Sigmoid colon (tissue), 7 donors: ENCODE measurements around the gene OR4D5. TPM values are rescaled to one million over a fixed set of nuclear protein-coding genes. Genes with fewer than 3 reads are reported as not detected.

Source experiments
- DNase-seq: peaks from one replicate; pipeline ENCODE4 v3.0.0-alpha.2; 2019
- H3K27ac ChIP-seq, 4 donors: fragments of 200-600 bp; sonication (generic); one replicate each; pipeline ENCODE4 v1.5.1; 2016 to 2019; ENCODE audit warnings: mild to moderate bottlenecking in 1 of 4
- H3K27me3 ChIP-seq, 3 donors: fragments of 200-600 bp; sonication (generic); one replicate each; pipeline ENCODE4 v1.5.1; 2019; ENCODE audit warnings: mild to moderate bottlenecking in 1 of 3
- H3K36me3 ChIP-seq, 4 donors: fragments of 200-600 bp; sonication (generic); one replicate each; pipeline ENCODE4 v1.5.1; 2016 to 2019
- H3K4me1 ChIP-seq, 4 donors: fragments of 200-600 bp; sonication (generic); one replicate each; pipeline ENCODE4 v1.5.1; 2017 to 2019
- H3K4me3 ChIP-seq, 4 donors: fragments of 200-600 bp; sonication (generic); one replicate each; pipeline ENCODE4 v1.5.1; 2017 to 2019; ENCODE audit warnings: mild to moderate bottlenecking in 2 of 4, moderate library complexity in 1 of 4
- H3K9me3 ChIP-seq, 4 donors: fragments of 200-600 bp in 3 of 4; sonication (generic) in 3 of 4; one replicate each; pipeline versions ENCODE4 v1.5.1 to v1.6.1; 2013 to 2019
- EP300 ChIP-seq, 4 donors: sonication (generic); formaldehyde crosslinking; IDR thresholded peaks; one replicate each; pipeline ENCODE4 v1.6.1; 2017; ENCODE audit warnings: antibody characterized with exemption in 4 of 4
- POLR2A ChIP-seq, 2 donors: fragments of 450-650 bp; IDR thresholded peaks; one replicate each; pipeline ENCODE4 v1.6.1; 2016; ENCODE audit warnings: antibody characterized with exemption in 2 of 2, mild to moderate bottlenecking in 2 of 2, moderate library complexity in 2 of 2
- POLR2AphosphoS5 ChIP-seq, 4 donors: sonication (generic); formaldehyde crosslinking; IDR thresholded peaks; one replicate each; pipeline ENCODE4 v1.6.1; 2017; ENCODE audit warnings: antibody characterized with exemption in 4 of 4
- WGBS, 2 donors: extraction: QIAGEN DNeasy Blood & Tissue Kit; methylation state at CpG; one replicate each; pipeline ENCODE4 v1.1.7; 2013; 5-methylcytosine and 5-hydroxymethylcytosine counted together
- intact Hi-C: fragments of 100-400 bp; cut with DNase I; formaldehyde crosslinking; loops from one replicate; pipeline ENCODE4 v1.15.1; 2023
- polyA plus RNA-seq, 3 donors: library from polyadenylated mRNA; stranded (reverse); fragments of 200-250 nt; gene quantifications; one replicate each; pipeline ENCODE4 v1.2.3, GENCODE V29; 2013
- total RNA-seq, 4 donors: library from RNA; depleted of rRNA; stranded (reverse); fragments of >200 nt; gene quantifications; one replicate each; pipeline ENCODE4 v1.1.0, GENCODE V29; 2016
- TF ChIP-seq, protein P1 (sequence below), 4 experiments: fragments of 450-650 bp in 3 of 4; fragments of 200-600 bp in 1 of 4; IDR thresholded peaks; one replicate each; pipeline ENCODE4 v1.5.1; 2016 to 2019; ENCODE audit warnings: antibody characterized with exemption in 4 of 4, mild to moderate bottlenecking in 3 of 4, moderate library complexity in 2 of 4
- donor health status: healthy with polysubstance abuse.
- donor health status: Bipolar disorder and iron deficiency.
- donor health status: healthy.

Gene OR4D5
- total and polyA plus RNA-seq, 7 donors: not detected

DNA sequence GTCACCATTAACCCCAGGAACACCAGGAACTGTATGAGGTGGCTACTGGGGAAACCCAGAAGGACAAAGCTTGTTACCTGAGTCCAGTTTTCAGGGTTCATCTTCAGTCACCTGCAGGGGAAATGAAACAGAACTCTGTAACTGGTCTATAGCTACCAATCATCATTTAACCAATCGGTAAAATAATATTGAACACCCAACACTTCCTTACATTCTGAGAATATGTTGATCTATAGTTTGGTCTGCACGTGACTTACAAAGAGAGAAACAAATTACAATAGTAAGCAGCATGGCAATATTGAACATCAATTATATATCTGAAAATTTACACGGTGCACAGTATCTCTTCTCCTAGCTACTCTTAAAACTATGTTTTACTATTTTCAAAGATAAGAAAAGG is 4.3 kb downstream of the OR4D5 start, which contains the start of gene OR6T1:
Gene OR6T1, minus strand, starts transcription at position 101 of the 400 bp plus-strand sequence. Its CDS starts 0 bp downstream, at position 101.
- intact Hi-C loops: no loop called here

DNA sequence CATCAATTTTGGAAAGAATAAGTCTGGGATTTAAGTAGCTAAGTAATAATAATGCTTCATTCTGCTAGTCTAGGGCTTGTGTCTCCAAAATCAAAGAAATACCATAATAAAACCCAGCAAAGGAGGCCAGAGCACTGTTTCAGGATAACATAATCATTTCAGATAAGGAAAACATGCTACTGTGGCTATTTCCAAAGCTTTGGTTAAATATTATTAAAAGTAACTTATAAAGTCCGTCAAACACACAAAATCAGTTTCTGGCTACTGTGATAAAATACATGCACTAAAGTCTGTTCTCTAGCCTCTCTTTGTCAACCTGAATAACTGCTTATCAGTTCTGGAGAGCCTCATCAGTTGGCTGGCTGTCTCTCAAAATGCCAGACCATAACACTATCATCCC is 5.7 kb downstream of the OR4D5 start:
- intact Hi-C loops: no loop called here
- H3K4me1 ChIP-seq: no peaks in the 10 kb centered on the region
- H3K9me3 ChIP-seq: no peaks in the 10 kb centered on the region
- H3K27me3 ChIP-seq: no peaks in the 10 kb centered on the region
- 21 to 54% methylated on average over 1 of the region's 1 CpG for WGBS, 2 donors
- TF ChIP-seq POLR2A (IDR thresholded peaks at IDR 0.05): no peak
- no peak for TF ChIP-seq EP300 (IDR thresholded peaks at IDR 0.05)
- TF ChIP-seq POLR2AphosphoS5 (IDR thresholded peaks at IDR 0.05): no peak
- TF ChIP-seq, protein P1, sequence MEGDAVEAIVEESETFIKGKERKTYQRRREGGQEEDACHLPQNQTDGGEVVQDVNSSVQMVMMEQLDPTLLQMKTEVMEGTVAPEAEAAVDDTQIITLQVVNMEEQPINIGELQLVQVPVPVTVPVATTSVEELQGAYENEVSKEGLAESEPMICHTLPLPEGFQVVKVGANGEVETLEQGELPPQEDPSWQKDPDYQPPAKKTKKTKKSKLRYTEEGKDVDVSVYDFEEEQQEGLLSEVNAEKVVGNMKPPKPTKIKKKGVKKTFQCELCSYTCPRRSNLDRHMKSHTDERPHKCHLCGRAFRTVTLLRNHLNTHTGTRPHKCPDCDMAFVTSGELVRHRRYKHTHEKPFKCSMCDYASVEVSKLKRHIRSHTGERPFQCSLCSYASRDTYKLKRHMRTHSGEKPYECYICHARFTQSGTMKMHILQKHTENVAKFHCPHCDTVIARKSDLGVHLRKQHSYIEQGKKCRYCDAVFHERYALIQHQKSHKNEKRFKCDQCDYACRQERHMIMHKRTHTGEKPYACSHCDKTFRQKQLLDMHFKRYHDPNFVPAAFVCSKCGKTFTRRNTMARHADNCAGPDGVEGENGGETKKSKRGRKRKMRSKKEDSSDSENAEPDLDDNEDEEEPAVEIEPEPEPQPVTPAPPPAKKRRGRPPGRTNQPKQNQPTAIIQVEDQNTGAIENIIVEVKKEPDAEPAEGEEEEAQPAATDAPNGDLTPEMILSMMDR (IDR thresholded peaks at IDR 0.05): no peak
- no peaks in the 10 kb centered on the region for H3K36me3 ChIP-seq
- H3K27ac ChIP-seq: no peak overlapping the region
- H3K4me3 ChIP-seq: no peak overlapping the region
- no peak for DNase-seq

More for the DNA sequence above, 4.3 kb downstream of the OR4D5 start, which contains the start of gene OR6T1:
- no peaks in the 10 kb centered on the region for H3K9me3 ChIP-seq
- TF ChIP-seq EP300 (IDR thresholded peaks at IDR 0.05) (no peak), POLR2A (IDR thresholded peaks at IDR 0.05) (no peak), POLR2AphosphoS5 (IDR thresholded peaks at IDR 0.05) (no peak)
- TF ChIP-seq, protein P1 (IDR thresholded peaks at IDR 0.05): no peak
- H3K4me1 ChIP-seq: no peaks in the 10 kb centered on the region
- no peak within 1 kb of the TSS for H3K4me3 ChIP-seq
- no peaks in the 10 kb centered on the region for H3K27me3 ChIP-seq
- WGBS, 2 donors: 92% methylated on average over 3 of the region's 3 CpGs
- no peak for DNase-seq
- H3K27ac ChIP-seq: no peak within 1 kb of the TSS
- H3K36me3 ChIP-seq: no peaks in the 10 kb centered on the region

DNA sequence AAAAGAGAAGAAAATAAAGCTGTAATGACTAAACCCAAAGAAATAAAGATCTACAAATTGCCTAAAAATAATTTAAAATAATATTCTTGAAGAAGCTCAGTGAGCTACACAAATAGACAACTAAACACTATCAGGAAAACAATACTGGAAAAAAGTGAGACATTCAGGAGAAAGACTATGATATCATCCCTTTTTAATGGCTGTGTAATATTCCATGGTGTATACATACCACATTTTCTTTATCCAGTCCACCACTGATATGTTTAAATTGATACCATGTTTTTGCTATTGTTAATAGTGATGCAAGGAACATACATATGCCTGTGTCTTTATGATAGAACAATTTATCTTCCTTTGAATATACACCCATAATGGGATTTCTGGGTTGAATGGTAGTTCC is 17.3 kb downstream of the OR4D5 start:
- no peak overlapping the region for H3K27ac ChIP-seq
- H3K4me3 ChIP-seq: no peak overlapping the region
- TF ChIP-seq EP300 (IDR thresholded peaks at IDR 0.05) (no peak), POLR2AphosphoS5 (IDR thresholded peaks at IDR 0.05) (no peak), POLR2A (IDR thresholded peaks at IDR 0.05) (no peak)
- TF ChIP-seq, protein P1 (IDR thresholded peaks at IDR 0.05): no peak
- no peaks in the 10 kb centered on the region for H3K4me1 ChIP-seq
- intact Hi-C loops: no loop called here
- DNase-seq: no peak
- no peaks in the 10 kb centered on the region for H3K36me3 ChIP-seq
- no peaks in the 10 kb centered on the region for H3K9me3 ChIP-seq
- H3K27me3 ChIP-seq: no peaks in the 10 kb centered on the region

DNA sequence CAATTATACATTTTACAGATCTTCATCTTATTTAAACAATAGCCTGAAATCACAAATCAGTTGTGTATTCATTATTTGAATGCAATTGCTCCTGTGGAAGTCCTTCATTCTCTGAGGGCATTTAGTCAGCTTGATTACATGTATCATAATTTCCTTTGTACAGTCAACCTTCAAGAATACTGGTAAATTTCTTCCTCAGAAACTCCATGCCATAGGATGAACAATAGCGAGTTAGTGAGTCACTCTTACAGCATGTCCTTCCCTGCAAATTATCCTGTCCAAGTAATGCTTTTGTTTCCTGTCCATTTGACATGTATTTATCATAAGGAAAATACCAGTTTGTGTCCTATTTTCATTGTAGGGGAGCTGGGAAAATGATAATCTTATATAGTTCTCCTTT is 34.4 kb downstream of the OR4D5 start:
- Histone ChIP-seq H3K36me3 (no peaks in the 10 kb centered on the region), H3K27ac (no peak overlapping the region), H3K4me3 (no peak overlapping the region), H3K4me1 (no peaks in the 10 kb centered on the region), H3K27me3 (no peaks in the 10 kb centered on the region), H3K9me3 (no peaks in the 10 kb centered on the region)
- intact Hi-C loops: no loop called here
- TF ChIP-seq POLR2AphosphoS5 (IDR thresholded peaks at IDR 0.05) (no peak), EP300 (IDR thresholded peaks at IDR 0.05) (no peak), POLR2A (IDR thresholded peaks at IDR 0.05) (no peak)
- TF ChIP-seq, protein P1 (IDR thresholded peaks at IDR 0.05): no peak
- no peak for DNase-seq
- 77 to 78% methylated on average over 1 of the region's 1 CpG for WGBS, 2 donors
